Uterus (tissue), 4 donors: ENCODE data around the gene CHRNA4. TPM values are rescaled to one million over a fixed set of nuclear protein-coding genes. Genes with fewer than 3 reads are reported as not detected.

Source experiments
- DNase-seq, 2 donors: peaks; one replicate each; pipeline ENCODE4 v3.0.0-alpha.2; 2019 to 2020
- H3K27ac ChIP-seq, 2 donors: fragments of 200-600 bp; sonication (generic); 1 replicate in 1 of 2; 2 replicates in 1 of 2; pipeline ENCODE4 v1.5.1; 2016 to 2018
- H3K27me3 ChIP-seq, 2 donors: fragments of 200-600 bp; sonication (generic); one replicate each; pipeline ENCODE4 v1.5.1; 2018 to 2019; ENCODE audit warnings: control low read depth in 1 of 2
- H3K36me3 ChIP-seq, 2 donors: fragments of 200-600 bp; sonication (generic); one replicate each; pipeline ENCODE4 v1.5.1; 2019; ENCODE audit warnings: control low read depth in 1 of 2
- H3K4me1 ChIP-seq, 2 donors: fragments of 200-600 bp; sonication (generic); one replicate each; pipeline ENCODE4 v1.5.1; 2018 to 2019; ENCODE audit warnings: control low read depth in 1 of 2
- H3K4me3 ChIP-seq, 2 donors: fragments of 200-600 bp; sonication (generic); 1 replicate in 1 of 2; 2 replicates in 1 of 2; pipeline ENCODE4 v1.5.1; 2018 to 2019; ENCODE audit warnings: mild to moderate bottlenecking in 1 of 2
- H3K9me3 ChIP-seq, 2 donors: fragments of 200-600 bp; sonication (generic); one replicate each; pipeline ENCODE4 v1.5.1; 2019; ENCODE audit warnings: control low read depth in 1 of 2
- CTCF ChIP-seq, 4 experiments: fragments of 200-600 bp in 2 of 4; fragments of 450-650 bp in 2 of 4; sonication (generic) in 2 of 4; IDR thresholded peaks; one replicate each; pipeline ENCODE4 v1.5.1; 2016 to 2019; ENCODE audit warnings: antibody characterized with exemption in 4 of 4, mild to moderate bottlenecking in 2 of 4, moderate library complexity in 1 of 4
- POLR2A ChIP-seq, 2 donors: fragments of 450-650 bp; IDR thresholded peaks; one replicate each; pipeline ENCODE4 v1.6.1; 2016; ENCODE audit warnings: antibody characterized with exemption in 2 of 2, mild to moderate bottlenecking in 1 of 2, moderate library complexity in 1 of 2
- intact Hi-C: fragments of 100-400 bp; cut with DNase I; formaldehyde crosslinking; loops from one replicate; pipeline ENCODE4 v1.15.1; 2023; ENCODE audit warnings: low total_unique reads
- total RNA-seq, 4 donors: library from RNA; depleted of rRNA in 3 of 4; stranded (reverse); fragments of >200 nt in 3 of 4; gene quantifications; one replicate each; pipeline versions ENCODE4 v1.1.0 to v1.2.4, GENCODE V29; 2014 to 2023
- donor health status: DM: yes; HTN: yes; CAD: no.

Gene CHRNA4
- total RNA-seq, 4 donors from 2014 or later = 0.21 to 1.5 TPM; not detected in 2

GRCh38 chr20:63386491-63386890 is 25.3 kb upstream of the CHRNA4 start:
- intact Hi-C loops = no loop called here
- Histone ChIP-seq H3K4me3 (no peak overlapping the region), H3K9me3 (no peaks in the 10 kb centered on the region), H3K4me1 (no peaks in the 10 kb centered on the region), H3K27me3 (peaks cover 0 to 5% of the 10 kb centered on the region in 2 donors), H3K36me3 (no peaks in the 10 kb centered on the region), H3K27ac (no peak overlapping the region)
- DNase-seq = no peak
- TF ChIP-seq CTCF (IDR thresholded peaks at IDR 0.05) = no peak
- no peak for TF ChIP-seq POLR2A (IDR thresholded peaks at IDR 0.05)

GRCh38 chr20:63385819-63386218 is 24.7 kb upstream of the CHRNA4 start:
- Histone ChIP-seq H3K27me3 (peaks cover 0 to 5% of the 10 kb centered on the region in 2 donors), H3K4me3 (no peak overlapping the region), H3K36me3 (no peaks in the 10 kb centered on the region), H3K27ac (no peak overlapping the region), H3K4me1 (no peaks in the 10 kb centered on the region), H3K9me3 (no peaks in the 10 kb centered on the region)
- intact Hi-C loops = no loop called here
- DNase-seq = no peak
- no peak for TF ChIP-seq CTCF (IDR thresholded peaks at IDR 0.05)
- TF ChIP-seq POLR2A (IDR thresholded peaks at IDR 0.05) = no peak

- Histone ChIP-seq H3K36me3 (no peaks in the 10 kb centered on the region), H3K4me3 (no peak overlapping the region), H3K27me3 (peaks cover 0 to 5% of the 10 kb centered on the region in 2 donors), H3K9me3 (no peaks in the 10 kb centered on the region), H3K4me1 (no peaks in the 10 kb centered on the region), H3K27ac (no peak overlapping the region)
- intact Hi-C loops = no loop called here
- TF ChIP-seq CTCF (IDR thresholded peaks at IDR 0.05) = no peak
- no peak for TF ChIP-seq POLR2A (IDR thresholded peaks at IDR 0.05)
- no peak for DNase-seq
These were observed 23.2 kb upstream of the CHRNA4 start for GRCh38 chr20:63384336-63384735.

- intact Hi-C loops = no loop called here
- no peak overlapping the region for H3K27ac ChIP-seq
- no peaks in the 10 kb centered on the region for H3K9me3 ChIP-seq
- H3K36me3 ChIP-seq = no peaks in the 10 kb centered on the region
- no peak overlapping the region for H3K4me3 ChIP-seq
- H3K27me3 ChIP-seq = peaks cover 0 to 5% of the 10 kb centered on the region in 2 donors
- DNase-seq = no peak
- TF ChIP-seq POLR2A (IDR thresholded peaks at IDR 0.05) (no peak), CTCF (IDR thresholded peaks at IDR 0.05) (no peak)
- no peaks in the 10 kb centered on the region for H3K4me1 ChIP-seq
These were observed 22.4 kb upstream of the CHRNA4 start for GRCh38 chr20:63383556-63383955.

- Histone ChIP-seq H3K27me3 (peaks cover 0 to 5% of the 10 kb centered on the region in 2 donors), H3K36me3 (no peaks in the 10 kb centered on the region), H3K4me3 (no peak overlapping the region), H3K27ac (no peak overlapping the region), H3K9me3 (no peaks in the 10 kb centered on the region), H3K4me1 (no peaks in the 10 kb centered on the region)
- TF ChIP-seq CTCF (IDR thresholded peaks at IDR 0.05) (no peak), POLR2A (IDR thresholded peaks at IDR 0.05) (no peak)
- intact Hi-C loops = no loop called here
- no peak for DNase-seq
These were observed 21.6 kb upstream of the CHRNA4 start for GRCh38 chr20:63382551-63383300.
